GM12892 (cell line): ENCODE data around the gene PARD3.

Experiments used
- POLR2A ChIP-seq: IDR thresholded peaks from 2 replicates; pipeline ENCODE4 v1.6.1; 2011; ENCODE audit warnings: low read depth, low read length, control low read depth
- POLR2AphosphoS5 ChIP-seq: IDR thresholded peaks from 2 replicates; pipeline ENCODE4 v1.6.1; 2011; ENCODE audit warnings: low read depth, low read length, control low read depth
- TAF1 ChIP-seq: IDR thresholded peaks from 2 replicates; pipeline ENCODE4 v1.6.1; 2011; ENCODE audit warnings: low read depth, mild to moderate bottlenecking, control low read depth, low read length, borderline replicate concordance

DNA sequence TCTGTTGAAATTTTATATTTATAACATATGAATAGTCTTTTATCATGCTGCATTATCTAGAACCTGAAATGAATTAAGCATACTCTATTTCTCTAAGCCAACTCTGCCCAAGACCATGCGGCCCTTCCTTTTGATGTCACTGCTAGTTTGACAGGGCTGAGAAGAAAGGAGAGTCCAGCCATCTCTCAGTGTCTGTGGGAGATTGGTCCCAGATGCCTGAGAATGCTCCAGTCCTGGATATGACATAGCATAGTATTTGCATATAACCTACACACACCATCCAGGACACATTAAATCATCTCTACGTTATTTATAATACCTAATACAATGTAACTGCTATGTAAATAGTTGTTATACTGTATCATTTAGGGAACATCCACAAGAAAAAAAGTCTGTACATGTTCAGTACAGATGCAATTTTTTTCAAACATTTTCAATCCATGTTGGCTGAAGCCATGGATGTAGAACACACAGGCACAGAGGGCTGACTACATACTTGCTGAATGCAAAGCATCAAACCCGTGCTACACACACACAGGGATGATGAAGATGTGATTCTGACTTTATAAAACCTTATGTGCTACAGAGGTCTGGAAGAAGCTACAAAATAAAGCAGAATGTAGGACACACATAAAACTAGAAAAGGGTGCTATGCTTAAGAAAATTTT, 315.4 kb downstream of the PARD3 start:
- TF ChIP-seq TAF1 (no peak), POLR2AphosphoS5 (no peak), POLR2A (no peak)
